Lower leg skin (tissue), 3 donors: ENCODE results near the gene CEP290.

ENCODE experiments used
- CTCF ChIP-seq, 3 donors: fragments of 450-650 bp; IDR thresholded peaks; one replicate each; pipeline ENCODE4 v1.5.1; 2016; ENCODE audit warnings: antibody characterized with exemption in 3 of 3, mild to moderate bottlenecking in 3 of 3, moderate library complexity in 2 of 3
- POLR2A ChIP-seq, 2 donors: fragments of 450-650 bp; IDR thresholded peaks; one replicate each; pipeline ENCODE4 v1.6.1; 2016 to 2017; ENCODE audit warnings: antibody characterized with exemption in 2 of 2, mild to moderate bottlenecking in 1 of 2, moderate library complexity in 1 of 2

GRCh38 chr12:88015825-88016224 is 126.1 kb downstream of the CEP290 start:
- TF ChIP-seq POLR2A (IDR thresholded peaks at IDR 0.05) = no peak
- no peak for TF ChIP-seq CTCF (IDR thresholded peaks at IDR 0.05)
